MM.1S (cell line): ENCODE data around the gene CTSF.

Source experiments
- CTCF ChIP-seq: fragments of 300-600 bp; sonication (generic); IDR thresholded peaks from 2 replicates; pipeline ENCODE4 v1.5.1; 2016; ENCODE audit warnings: antibody characterized with exemption, low read length, mixed read lengths
- EZH2 ChIP-seq: fragments of 300-600 bp; sonication (generic); optimal IDR thresholded peaks from 2 replicates; pipeline ENCODE3; 2017; ENCODE audit warnings: low read depth, mild to moderate bottlenecking, antibody characterized with exemption, low read length, mixed read lengths
- EZH2phosphoT487 ChIP-seq: fragments of 300-600 bp; sonication (generic); IDR thresholded peaks from 2 replicates; pipeline ENCODE4 v1.6.1; 2018; ENCODE audit warnings: antibody characterized with exemption, low read length

GRCh38 chr11:66557733-66558326 is 10.6 kb downstream of the CTSF start:
- no peak for TF ChIP-seq CTCF
- TF ChIP-seq EZH2: no peak
- no peak for TF ChIP-seq EZH2phosphoT487
